SU-DHL-6 (cell line): ENCODE measurements around the gene IP6K2.

ENCODE experiments used
- EZH2phosphoT487 ChIP-seq: fragments of 200-600 bp; sonication (generic), shearing (Covaris generic); conservative IDR thresholded peaks from 2 replicates; pipeline ENCODE4 v1.6.1; 2018; ENCODE audit warnings: mild to moderate bottlenecking, antibody characterized with exemption, low read length, moderate library complexity, mixed read lengths
- TF ChIP-seq, protein P1 (sequence below): fragments of 200-600 bp; sonication (generic); IDR thresholded peaks from one replicate; pipeline ENCODE4 v1.5.1; 2017; ENCODE audit warnings: antibody characterized with exemption, mild to moderate bottlenecking, low read length, moderate library complexity; ENCODE audit not compliant: insufficient read depth, poor library complexity, severe bottlenecking

DNA sequence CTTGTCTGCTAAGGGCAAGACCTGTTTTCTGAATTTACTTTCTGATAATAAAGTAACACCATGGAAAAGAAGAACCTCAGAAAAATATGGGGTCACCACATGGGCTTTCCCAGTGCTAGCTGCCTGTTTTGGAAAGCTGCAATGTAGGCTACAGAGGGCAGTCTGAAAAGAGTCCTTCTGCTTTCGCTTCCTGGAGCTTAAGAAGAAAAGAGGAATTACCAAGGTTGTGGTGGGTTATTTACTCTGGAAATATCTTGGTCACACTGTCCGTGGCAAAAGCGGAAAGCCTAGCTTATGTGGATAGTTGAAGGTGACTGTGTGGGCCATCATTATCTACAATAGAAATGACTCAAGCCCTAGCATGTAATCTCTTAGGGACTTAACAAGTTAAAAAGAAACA lies 31.7 kb upstream of the IP6K2 start:
- TF ChIP-seq, protein P1, sequence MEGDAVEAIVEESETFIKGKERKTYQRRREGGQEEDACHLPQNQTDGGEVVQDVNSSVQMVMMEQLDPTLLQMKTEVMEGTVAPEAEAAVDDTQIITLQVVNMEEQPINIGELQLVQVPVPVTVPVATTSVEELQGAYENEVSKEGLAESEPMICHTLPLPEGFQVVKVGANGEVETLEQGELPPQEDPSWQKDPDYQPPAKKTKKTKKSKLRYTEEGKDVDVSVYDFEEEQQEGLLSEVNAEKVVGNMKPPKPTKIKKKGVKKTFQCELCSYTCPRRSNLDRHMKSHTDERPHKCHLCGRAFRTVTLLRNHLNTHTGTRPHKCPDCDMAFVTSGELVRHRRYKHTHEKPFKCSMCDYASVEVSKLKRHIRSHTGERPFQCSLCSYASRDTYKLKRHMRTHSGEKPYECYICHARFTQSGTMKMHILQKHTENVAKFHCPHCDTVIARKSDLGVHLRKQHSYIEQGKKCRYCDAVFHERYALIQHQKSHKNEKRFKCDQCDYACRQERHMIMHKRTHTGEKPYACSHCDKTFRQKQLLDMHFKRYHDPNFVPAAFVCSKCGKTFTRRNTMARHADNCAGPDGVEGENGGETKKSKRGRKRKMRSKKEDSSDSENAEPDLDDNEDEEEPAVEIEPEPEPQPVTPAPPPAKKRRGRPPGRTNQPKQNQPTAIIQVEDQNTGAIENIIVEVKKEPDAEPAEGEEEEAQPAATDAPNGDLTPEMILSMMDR, result no peak
- TF ChIP-seq EZH2phosphoT487, result no peak
